ENCODE results near the gene PLCD3.

DNA sequence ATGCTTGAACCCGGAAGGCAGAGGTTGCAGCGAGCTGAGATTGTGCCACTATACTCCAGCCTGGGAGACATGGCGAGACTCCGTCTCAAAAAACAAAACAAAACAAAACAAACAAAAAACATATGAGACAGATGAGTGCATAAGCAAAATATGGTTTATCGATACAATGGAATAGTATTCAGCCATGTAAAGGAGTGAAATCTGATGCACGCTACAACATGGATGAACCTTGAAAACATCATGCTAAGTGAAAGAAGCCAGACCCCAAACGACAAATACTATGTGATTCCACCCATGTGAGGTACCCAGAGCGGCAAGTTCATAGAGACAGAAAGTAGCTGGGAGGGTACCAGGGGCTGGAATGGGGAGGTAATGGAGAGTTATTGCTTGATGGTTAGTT lies 6.8 kb downstream of the PLCD3 start:
- TF ChIP-seq GATA2 (IDR thresholded peaks at IDR 0.05; ENCODE audit: low read depth, low read length) = no peak
- no peak for TF ChIP-seq GATA3 (IDR thresholded peaks at IDR 0.05; ENCODE audit: low read depth, low read length)
